K562 (cell line): Measurements from ENCODE around the gene PRR14. TPM values are rescaled to one million over a fixed set of nuclear protein-coding genes. Genes with fewer than 3 reads are reported as not detected.
A peak's percentile ranks its signal among the peaks of the same experiment; 100 is the strongest.

ENCODE experiments used
- ATAC-seq: fragments of 200-7000 bp; cut with Tn5 transposase; 3 replicates; pipeline ENCODE4 v1.9.1; 2020; ENCODE audit warnings: moderate library complexity
- BruUV-seq: library from RNA; stranded (reverse); fragments of 400-500 nt; replicated peaks from 2 replicates; lab custom pipeline; 2021; lab: Mats Ljungman, UMichigan
- CTCF ChIA-PET: fragments of 300-600 bp; formaldehyde crosslinking; extraction: SDS; loops from one replicate; lab custom pipeline; 2021; ENCODE audit warnings: low intra/inter-chr PET ratio; lab: Yijun Ruan, JAX
- POLR2A ChIA-PET: fragments of 300-600, 350-650 bp; sonication (Branson Sonifier 250); formaldehyde crosslinking; extraction: SDS; loops from one replicate; lab custom pipeline; 2021; ENCODE audit warnings: antibody characterized with exemption, inconsistent platforms; lab: Yijun Ruan, JAX
- DNase-seq, 4 experiments: peaks; one replicate each; pipeline versions ENCODE4 v3.0.0 to v3.0.0-alpha.2; 2011 to 2018; ENCODE audit warnings: low spot score in 3 of 4, mixed read lengths in 3 of 4; ENCODE audit errors: extremely low read depth in 1 of 4
- FAIRE-seq: peaks from 2 replicates; lab custom pipeline; 2011; peaks lifted over from hg19 to GRCh38; lab: Jason Lieb, UNC
- H2AFZ ChIP-seq: 2 replicates; pipeline ENCODE4 v1.6.0; 2011; ENCODE audit warnings: low read depth, low read length, control low read depth, inconsistent platforms
- H3K27ac ChIP-seq: fragments of 200-600 bp; 3 replicates; pipeline ENCODE4 v1.8.0; 2011; ENCODE audit warnings: low read depth, mild to moderate bottlenecking, control low read depth, inconsistent platforms, low read length, moderate library complexity, mixed read lengths; ENCODE audit errors: extremely low read depth
- H3K27me3 ChIP-seq, 2 experiments: fragments of 300-600 bp in 1 of 2; 2 replicates in 1 of 2; 3 replicates in 1 of 2; pipeline versions ENCODE4 v1.6.0 to v1.8.0; 2011; ENCODE audit warnings: inconsistent platforms in 2 of 2, low read length in 2 of 2, mild to moderate bottlenecking in 1 of 2, mixed read lengths in 1 of 2, moderate library complexity in 1 of 2; ENCODE audit not compliant: control insufficient read depth in 2 of 2, insufficient read depth in 2 of 2
- H3K36me3 ChIP-seq: fragments of 300-600 bp; 3 replicates; pipeline ENCODE4 v1.8.0; 2011; ENCODE audit warnings: mild to moderate bottlenecking, low read length, inconsistent platforms; ENCODE audit not compliant: control insufficient read depth, insufficient read depth
- H3K4me1 ChIP-seq, 2 experiments: fragments of 200-600 bp in 1 of 2; replicated peaks in 1 of 2; 2 replicates in 1 of 2; 3 replicates in 1 of 2; pipeline versions ENCODE4 v1.5.1 to v1.8.0; 2011; ENCODE audit warnings: inconsistent platforms in 2 of 2, low read length in 2 of 2, mild to moderate bottlenecking in 1 of 2, mixed read lengths in 1 of 2, moderate library complexity in 1 of 2; ENCODE audit not compliant: control insufficient read depth in 2 of 2, insufficient read depth in 2 of 2
- H3K4me2 ChIP-seq: 2 replicates; pipeline ENCODE4 v1.6.1; 2011; ENCODE audit warnings: low read length, control low read depth, inconsistent platforms, mixed read lengths; ENCODE audit not compliant: insufficient read depth
- H3K4me3 ChIP-seq: fragments of 200-600 bp; sonication (generic), shearing (Covaris generic); 2 replicates; pipeline ENCODE4 v1.5.1; 2016; ENCODE audit warnings: control low read depth, inconsistent platforms
- H3K79me2 ChIP-seq: fragments of 200-600 bp; 3 replicates; pipeline ENCODE4 v1.8.0; 2011; ENCODE audit warnings: low read length, inconsistent platforms; ENCODE audit not compliant: control insufficient read depth, insufficient read depth
- H3K9ac ChIP-seq, 2 experiments: 2 replicates each; pipeline versions ENCODE4 v1.6.0 to v1.6.1; 2011; ENCODE audit warnings: low read depth in 2 of 2, low read length in 2 of 2, control low read depth in 1 of 2, inconsistent platforms in 1 of 2, mild to moderate bottlenecking in 1 of 2, mixed read lengths in 1 of 2; ENCODE audit not compliant: insufficient read depth in 1 of 2
- H3K9me1 ChIP-seq: one replicate; pipeline ENCODE4 v1.6.0; 2011; ENCODE audit warnings: inconsistent platforms, mild to moderate bottlenecking, low read length, moderate library complexity; ENCODE audit not compliant: control insufficient read depth, insufficient read depth
- H3K9me3 ChIP-seq: replicated peaks from 2 replicates; pipeline ENCODE4 v1.5.1; 2011; ENCODE audit warnings: low read depth, low read length, inconsistent platforms; ENCODE audit not compliant: control insufficient read depth, insufficient read depth
- H4K20me1 ChIP-seq: replicated peaks from 2 replicates; pipeline ENCODE4 v1.6.1; 2011; ENCODE audit warnings: low read length, inconsistent platforms, mixed read lengths; ENCODE audit not compliant: control insufficient read depth, insufficient read depth
- ZNF121 ChIP-seq: sonication (generic); formaldehyde crosslinking; conservative IDR thresholded peaks from 2 replicates; pipeline ENCODE4 v1.8.0; 2022; ENCODE audit warnings: missing genetic modification reagents
- WGBS: fragments of 100-300 bp; shearing (Covaris generic); methylation state at CpG from one replicate; pipeline ENCODE4 v1.1.6; 2016; ENCODE audit warnings: low coverage, mixed read lengths; ENCODE audit not compliant: insufficient coverage; ENCODE audit errors: missing lambda C conversion rate; 5-methylcytosine and 5-hydroxymethylcytosine counted together
- in situ Hi-C: fragments of 300-500 bp; cut with MboI; formaldehyde crosslinking; loops from 4 replicates; pipeline ENCODE4 v1.15.0; 2018; ENCODE audit warnings: inconsistent platforms, mixed read lengths
- intact Hi-C: fragments of 100-400 bp; cut with micrococcal nuclease; formaldehyde crosslinking; loops from 2 replicates; pipeline ENCODE4 v1.14.2; 2022
- polyA plus RNA-seq, 8 experiments: library from polyadenylated mRNA; depleted of rRNA in 4 of 8; stranded (reverse) in 5 of 8; unstranded in 3 of 8; fragments of >200 nt; fragmentation: Nextera tagmentation in 2 of 8; fragmentation: Illumina TruSeq in 1 of 8; extraction: Ambion mirVana in 2 of 8; extraction: Trizol in 1 of 8; gene quantifications; 2 replicates each; pipeline versions ENCODE4 v1.2.1 to v1.2.3, GENCODE V29; 2011 to 2014; ENCODE audit warnings: inconsistent platforms in 1 of 8, missing spikeins in 1 of 8
- total RNA-seq, 7 experiments: library from RNA; depleted of rRNA in 6 of 7; stranded (reverse); fragments of >200 nt in 6 of 7; fragmentation: Illumina TruSeq in 2 of 7; extraction: Trizol in 2 of 7; gene quantifications; 2 replicates each; pipeline versions ENCODE4 v1.2.1 to v1.2.3, GENCODE V29; 2011 to 2021; ENCODE audit warnings: low replicate concordance in 1 of 7
- TF ChIP-seq, protein P1 (sequence below), 2 experiments: fragments of 200-800 bp in 1 of 2; sonication (Bioruptor generic) in 1 of 2; sonication (generic) in 1 of 2; formaldehyde crosslinking in 1 of 2; IDR thresholded peaks in 1 of 2; conservative IDR thresholded peaks in 1 of 2; 2 replicates each; pipeline versions ENCODE4 v1.5.0 to v1.6.1; 2016 to 2020; ENCODE audit warnings: missing compliant biosample characterization in 1 of 2, missing genetic modification characterization in 1 of 2, missing genetic modification reagents in 1 of 2

Gene PRR14
- total and polyA plus RNA-seq, 9 of the 15 experiments (the other 6 are each of a cell fraction or from before 2014, with no cell fraction given) = 2.2 to 63.1 (median 11.5) TPM

GRCh38 chr16:30644334-30644830, 6.4 kb upstream of the PRR14 start:
- intact Hi-C loops (no loop called here), in situ Hi-C loops (loop anchor here (25.0 kb wide), 2 partner anchors 432 to 1182 kb away; partner anchors contain the start of genes BOLA2, SLX1B and SULT1A4)
- Histone ChIP-seq H4K20me1 (no peaks in the 10 kb centered on the region), H3K36me3 (no peaks in the 10 kb centered on the region), H3K27ac (no peak overlapping the region), H3K9me3 (no peaks in the 10 kb centered on the region), H3K4me2 (no peak overlapping the region), H3K79me2 (no peaks in the 10 kb centered on the region), H3K27me3 (no peaks in the 10 kb centered on the region), H3K4me3 (no peak overlapping the region), H2AFZ (peak overlapping the region; percentile 71; the same call in 1 of the 2 replicates), H3K4me1 (peaks cover 0 to 15% of the 10 kb centered on the region in 2 experiments; a peak in 2 of 5 replicates), H3K9ac (0 out of 4 replicates have a peak overlapping the region, but pooled peaks of 1 of the 2 experiments have one; percentile 20), H3K9me1 (no peaks in the 10 kb centered on the region)
- POLR2A ChIA-PET = no interaction called here
- 49% methylated on average over 2 of the region's 4 CpGs for WGBS
- FAIRE-seq (no peak), ATAC-seq (no peak), DNase-seq (no peak)
- no TSS peak for BruUV-seq
- CTCF ChIA-PET = no interaction called here
- TF ChIP-seq, protein P1, sequence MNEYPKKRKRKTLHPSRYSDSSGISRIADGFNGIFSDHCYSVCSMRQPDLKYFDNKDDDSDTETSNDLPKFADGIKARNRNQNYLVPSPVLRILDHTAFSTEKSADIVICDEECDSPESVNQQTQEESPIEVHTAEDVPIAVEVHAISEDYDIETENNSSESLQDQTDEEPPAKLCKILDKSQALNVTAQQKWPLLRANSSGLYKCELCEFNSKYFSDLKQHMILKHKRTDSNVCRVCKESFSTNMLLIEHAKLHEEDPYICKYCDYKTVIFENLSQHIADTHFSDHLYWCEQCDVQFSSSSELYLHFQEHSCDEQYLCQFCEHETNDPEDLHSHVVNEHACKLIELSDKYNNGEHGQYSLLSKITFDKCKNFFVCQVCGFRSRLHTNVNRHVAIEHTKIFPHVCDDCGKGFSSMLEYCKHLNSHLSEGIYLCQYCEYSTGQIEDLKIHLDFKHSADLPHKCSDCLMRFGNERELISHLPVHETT (CRISPR knock-in tag; conservative IDR thresholded peaks at IDR 0.05 in 1 of 2, IDR thresholded peaks at IDR 0.05 in 1 of 2) = no peak
- TF ChIP-seq ZNF121 (CRISPR knock-in tag) = peak; percentile 23; the same call in 1 of the 2 replicates
